ENCODE results near the gene MYO3B.

GRCh38 chr2:170434900-170435621 lies 257.1 kb downstream of the MYO3B start:
- TF ChIP-seq CTCF (IDR thresholded peaks at IDR 0.05), result no peak
- TF ChIP-seq REST (IDR thresholded peaks at IDR 0.05), result no peak
- TF ChIP-seq RFX5 (IDR thresholded peaks at IDR 0.05), result no peak
- no peak for TF ChIP-seq CBX8 (IDR thresholded peaks at IDR 0.05)
- no peak for TF ChIP-seq ZSCAN20 (CRISPR knock-in tag; IDR thresholded peaks at IDR 0.05)
